NCI-H748 treated with DMSO at 0.1 percent for 48 hours (cell line): ENCODE measurements around the gene BID.

ENCODE experiments used
- DNase-seq: peaks from one replicate; lab custom pipeline; 2025; lab: John Stamatoyannopoulos, UW

Gene BID

GRCh38 chr22:17803609-17804270 is 29.5 kb upstream of the BID start:
- DNase-seq = no peak

GRCh38 chr22:17802822-17803221 is 28.6 kb upstream of the BID start:
- DNase-seq = no peak

GRCh38 chr22:17802411-17802810 is 28.1 kb upstream of the BID start:
- no peak for DNase-seq

- no peak for DNase-seq
Measured at GRCh38 chr22:17797721-17798559, 23.7 kb upstream of the BID start.

- no peak for DNase-seq
Measured at GRCh38 chr22:17796695-17797094, 22.4 kb upstream of the BID start.

DNA sequence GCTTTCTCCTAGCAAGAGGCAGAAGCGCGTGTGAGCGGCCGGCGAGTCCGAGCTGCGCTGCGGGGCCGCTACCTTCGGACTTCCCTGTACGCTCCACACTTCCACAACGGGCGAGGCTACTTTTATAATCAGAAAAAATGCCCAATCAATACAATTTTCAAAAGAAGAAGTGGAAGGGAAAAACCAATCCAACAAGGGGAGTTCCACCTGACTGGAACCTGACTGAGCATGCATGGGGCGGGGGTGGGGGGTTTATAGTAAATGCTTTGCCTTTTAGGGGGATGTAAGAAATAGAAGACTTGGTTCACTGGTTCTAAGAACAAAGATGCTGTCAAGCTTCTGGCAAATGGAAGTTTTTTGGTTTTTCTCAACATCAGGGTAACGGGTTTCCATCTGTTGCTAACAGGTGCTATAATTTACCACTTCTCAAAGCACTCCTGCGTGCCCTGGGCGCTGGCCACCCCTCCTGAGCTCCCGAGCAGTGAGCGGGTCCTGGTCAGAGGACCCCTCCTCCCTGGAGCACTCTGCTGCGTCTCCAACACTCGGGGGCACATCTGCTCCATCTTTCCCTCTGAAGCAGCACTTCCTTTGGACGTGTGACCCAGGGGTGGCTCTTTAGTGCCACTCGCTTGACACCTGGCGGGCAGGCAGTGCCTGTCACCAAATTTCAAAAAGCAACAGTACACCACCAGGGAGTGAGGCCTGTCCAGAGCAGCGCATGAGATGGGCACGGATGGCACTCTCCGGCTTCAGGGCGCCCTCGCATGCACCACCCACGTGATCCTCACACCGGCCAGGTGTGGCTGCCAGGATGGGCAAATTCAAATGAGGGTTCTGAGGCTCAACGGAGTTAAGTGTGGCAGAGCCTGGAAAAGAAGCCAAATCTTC is 21.6 kb upstream of the BID start:
- no peak for DNase-seq

DNA sequence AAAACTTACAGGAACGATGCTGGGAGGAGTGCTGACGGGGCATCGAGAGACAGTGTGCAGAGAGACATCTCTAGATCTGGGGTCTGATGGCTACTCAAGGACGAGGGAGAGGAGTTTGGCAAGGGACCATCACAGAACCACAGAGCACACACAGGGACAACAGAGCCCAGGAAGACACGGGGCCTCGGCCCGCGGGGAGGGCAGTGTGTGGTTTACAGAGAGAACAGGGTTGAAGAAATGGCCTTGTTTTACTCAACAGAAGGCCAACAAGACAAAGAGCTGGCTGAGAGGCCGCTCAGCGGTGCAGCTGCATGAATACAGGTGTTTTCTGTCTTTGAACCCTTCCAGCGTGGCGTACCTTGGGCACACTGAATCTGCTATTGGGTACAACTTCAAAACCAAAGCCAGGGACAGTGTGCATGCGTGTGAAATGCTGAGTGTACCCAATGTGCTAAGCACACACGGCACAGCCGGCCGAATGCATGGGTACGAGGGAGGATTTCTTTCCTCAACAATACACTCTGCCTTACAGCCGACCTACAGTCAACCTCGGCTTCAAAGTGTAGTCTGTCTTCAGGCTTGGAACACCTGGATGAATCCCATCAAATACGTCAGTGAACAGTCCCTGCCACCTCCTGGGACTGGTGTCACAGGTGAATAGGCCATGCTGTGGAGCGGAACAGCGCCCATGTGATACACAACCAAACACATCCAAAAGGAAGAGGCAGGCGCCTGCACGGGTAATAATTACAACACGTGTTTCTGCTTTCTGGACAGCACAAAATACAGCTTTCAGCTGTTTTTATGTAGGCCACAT is 20.7 kb upstream of the BID start:
- no peak for DNase-seq

GRCh38 chr22:17792854-17793434 is 18.7 kb upstream of the BID start:
- DNase-seq = no peak

GRCh38 chr22:17792299-17792698 is 18.0 kb upstream of the BID start:
- DNase-seq = no peak

DNA sequence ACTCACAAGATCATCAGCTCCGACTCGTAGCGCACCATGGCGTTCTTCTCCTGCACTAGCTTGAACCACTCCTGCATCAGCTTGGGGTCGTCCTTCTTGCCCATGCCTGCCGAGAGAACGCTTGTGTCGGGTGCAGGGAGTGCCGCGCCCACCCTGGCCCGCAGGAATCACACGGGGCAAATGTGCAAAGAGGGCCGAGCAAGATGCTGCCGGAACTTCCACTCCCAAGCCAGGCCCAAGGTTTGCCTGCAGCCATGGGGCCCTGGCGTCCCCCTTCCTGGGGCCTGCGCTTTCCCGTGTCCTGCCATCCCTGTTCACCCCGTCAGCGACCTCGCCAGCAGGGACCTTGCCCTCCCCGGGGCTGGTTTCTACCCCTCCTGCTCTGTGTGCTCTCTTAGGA is 16.9 kb upstream of the BID start:
- no peak for DNase-seq

DNA sequence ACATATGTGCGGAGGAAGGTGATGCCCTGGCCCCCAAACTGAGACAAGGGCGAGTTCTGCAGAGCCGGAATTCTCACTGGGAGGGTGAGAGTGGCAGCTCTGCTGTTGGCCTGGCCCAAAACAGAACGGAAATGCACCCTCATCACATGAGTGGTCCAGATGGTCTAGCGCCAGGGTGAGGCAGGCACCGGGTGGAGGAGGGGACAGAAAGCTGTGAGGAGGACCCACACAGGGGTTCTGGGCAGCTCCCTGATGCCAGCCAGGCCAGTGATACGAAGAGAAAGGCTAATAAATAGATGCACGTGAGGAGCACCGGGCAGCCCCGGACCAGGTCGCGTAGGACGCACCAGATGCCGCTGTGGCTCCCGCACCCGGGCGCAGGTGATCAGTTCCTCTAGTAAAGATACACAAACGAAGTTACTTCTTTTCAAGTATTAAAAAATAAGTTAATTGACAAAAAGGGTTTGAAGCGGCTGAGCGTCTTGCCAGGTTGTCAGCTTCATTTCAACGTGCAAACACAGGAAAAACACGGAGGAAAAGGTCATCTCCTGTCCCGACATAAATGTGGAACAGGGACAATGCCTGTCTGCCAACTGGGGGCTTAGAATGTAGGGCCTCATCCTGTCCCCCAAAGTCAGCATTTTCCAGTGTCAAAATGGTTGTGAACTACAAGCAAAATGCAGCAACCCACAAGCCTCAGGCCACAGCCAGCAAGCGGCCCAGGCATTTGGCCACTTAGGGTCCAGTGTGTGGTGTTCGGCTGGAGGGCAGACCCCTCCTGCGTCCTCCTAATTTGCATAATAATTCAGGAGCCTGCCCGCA is 15.3 kb upstream of the BID start:
- DNase-seq = no peak

GRCh38 chr22:17788528-17789378 is 14.5 kb upstream of the BID start:
- DNase-seq = no peak

- DNase-seq = no peak
Measured at GRCh38 chr22:17787716-17788330, 13.6 kb upstream of the BID start.

DNA sequence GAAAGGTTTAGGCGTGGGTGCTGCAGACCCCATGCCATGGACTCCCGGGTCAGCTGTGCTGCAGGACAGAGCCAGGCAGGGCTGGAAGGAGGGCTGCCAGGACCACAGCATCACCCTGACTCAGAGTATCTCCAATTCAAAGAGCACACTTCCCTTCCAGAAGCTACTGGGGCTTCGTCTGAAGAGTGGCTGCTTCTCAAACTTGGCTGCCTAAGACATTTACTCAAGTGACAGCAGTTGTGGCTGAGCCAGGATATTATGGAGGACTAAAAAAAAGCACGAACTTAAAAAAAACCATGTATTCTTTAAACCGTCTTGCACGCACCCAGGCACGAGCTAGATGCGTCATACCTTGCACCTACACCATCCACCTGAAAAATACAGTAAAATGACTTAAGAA is 13.0 kb upstream of the BID start:
- no peak for DNase-seq

DNA sequence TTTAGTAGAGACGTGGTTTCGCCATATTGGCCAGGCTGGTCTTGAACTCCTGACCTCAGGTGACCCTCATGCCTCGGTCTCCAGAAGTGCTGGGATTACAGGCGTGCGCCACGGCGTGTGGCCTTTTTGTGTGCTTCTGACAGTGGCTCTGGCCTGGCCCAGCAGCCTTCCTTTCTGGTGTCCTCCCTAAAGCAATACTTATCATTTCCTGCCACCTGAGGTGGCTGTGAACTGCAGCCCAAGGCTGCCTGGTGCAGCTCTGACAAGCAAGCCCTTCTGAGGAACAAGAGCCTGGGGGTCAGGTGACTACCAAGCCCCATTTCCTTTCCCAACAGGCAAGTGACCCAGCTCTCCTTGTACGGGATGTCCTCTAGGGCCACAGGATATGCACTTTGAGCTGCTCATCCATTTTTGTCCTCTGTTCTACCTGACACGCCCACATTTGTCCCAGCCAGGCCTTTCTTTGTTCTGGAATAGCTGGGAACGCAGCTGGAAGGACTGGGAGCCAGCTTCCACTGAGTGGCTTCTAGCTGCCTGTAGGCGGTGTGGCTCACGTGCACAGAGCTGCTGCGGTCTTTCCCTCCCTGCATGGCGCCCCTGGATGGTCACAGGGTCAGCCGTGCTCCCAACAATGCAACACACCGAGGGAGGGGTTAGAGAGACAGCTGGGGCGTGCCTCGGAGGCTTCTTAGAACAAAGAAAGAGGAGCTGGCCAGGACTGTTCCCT is 12.3 kb upstream of the BID start:
- DNase-seq = no peak

DNA sequence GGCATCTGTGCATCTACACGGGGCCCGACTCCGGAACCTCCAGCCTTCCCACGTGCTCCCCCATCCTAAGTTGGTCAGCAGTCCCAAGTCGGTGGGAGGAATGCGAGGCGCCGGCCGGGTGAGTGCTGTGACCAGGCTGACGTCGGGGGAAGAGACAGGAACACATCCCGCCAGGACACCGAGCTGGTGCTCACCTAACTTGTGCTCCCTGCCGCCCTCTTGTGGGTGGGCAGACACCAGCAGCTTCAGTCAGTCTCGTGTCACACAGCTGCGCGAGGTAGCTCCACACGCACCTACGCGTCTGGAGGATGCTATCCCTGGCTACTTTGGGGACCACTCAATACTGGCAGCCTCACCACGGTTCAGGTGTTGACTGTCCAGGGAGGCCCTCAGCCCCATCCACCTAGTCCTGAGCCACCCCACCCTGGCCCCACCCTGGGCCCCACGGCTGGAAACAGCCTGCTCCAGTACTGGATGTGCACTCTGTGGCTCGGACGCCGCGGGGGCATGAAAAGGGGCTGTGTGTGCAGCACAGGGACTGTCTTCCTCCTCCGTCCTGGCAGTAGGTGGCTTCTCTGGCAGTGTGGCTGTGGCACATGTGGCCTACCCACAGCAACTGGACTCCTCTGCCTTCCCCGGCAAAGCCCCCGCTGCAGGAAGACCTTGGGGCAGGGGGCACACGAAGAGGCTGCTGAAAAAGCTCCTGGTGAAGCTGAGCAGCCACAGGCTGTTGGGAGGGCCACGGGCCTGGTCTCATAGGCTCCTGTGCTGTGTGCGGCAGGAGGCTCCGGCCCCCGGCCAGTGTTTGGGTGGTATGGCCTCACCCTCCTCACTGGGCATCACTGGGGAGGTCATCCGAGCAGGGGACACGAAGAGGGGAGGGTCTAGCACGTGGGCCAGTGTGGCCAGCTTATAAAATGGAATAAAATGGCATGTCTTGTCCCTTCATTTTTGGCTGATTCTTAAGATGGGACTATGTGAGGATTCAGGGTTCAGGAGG is 11.2 kb upstream of the BID start:
- no peak for DNase-seq

DNA sequence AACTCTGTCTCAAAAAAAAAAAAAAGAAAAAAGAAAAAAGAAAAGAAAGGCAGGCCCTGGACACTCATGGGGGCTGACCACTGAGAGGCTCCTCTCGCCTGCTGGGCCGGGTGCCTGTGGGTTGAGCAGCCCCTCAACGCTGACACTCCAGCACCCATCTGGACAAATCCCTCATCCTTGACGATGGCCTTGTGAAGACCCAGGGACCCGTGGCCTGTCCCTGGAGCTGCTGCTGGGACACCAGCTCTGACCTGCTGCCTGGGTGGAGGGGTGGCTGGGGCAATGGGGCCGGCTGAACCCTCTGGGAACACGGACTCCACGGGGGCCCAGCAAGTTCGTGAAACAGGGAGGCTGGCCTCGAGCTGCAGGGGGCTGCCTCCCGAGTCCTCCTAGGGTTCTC is 10.5 kb upstream of the BID start:
- DNase-seq = no peak
